HEK293 (cell line): ENCODE results near the gene OIP5.
"Not testable (repeated sequence)": the region's sequence is repeated elsewhere in the genome, so short reads cannot be mapped to it uniquely, and the experiment has no call there.

Experiments used
- CTCF ChIP-seq: fragments of 450-650 bp; formaldehyde crosslinking; IDR thresholded peaks from 2 replicates; pipeline ENCODE4 v1.5.1; 2016; ENCODE audit warnings: missing biosample characterization, missing genetic modification characterization
- KLF10 ChIP-seq: fragments of 450-650 bp; IDR thresholded peaks from 2 replicates; pipeline ENCODE4 v1.5.1; 2018; ENCODE audit warnings: missing biosample characterization, mild to moderate bottlenecking, missing genetic modification characterization
- KLF16 ChIP-seq: fragments of 450-650 bp; formaldehyde crosslinking; IDR thresholded peaks from 2 replicates; pipeline ENCODE4 v1.5.1; 2017; ENCODE audit warnings: missing biosample characterization, missing genetic modification characterization
- KLF9 ChIP-seq: fragments of 450-650 bp; formaldehyde crosslinking; IDR thresholded peaks from 2 replicates; pipeline ENCODE4 v1.5.1; 2016; ENCODE audit warnings: missing biosample characterization, missing genetic modification characterization, low read depth
- REST ChIP-seq: fragments of 450-650 bp; formaldehyde crosslinking; IDR thresholded peaks from 2 replicates; pipeline ENCODE4 v1.5.1; 2016; ENCODE audit warnings: missing biosample characterization, missing genetic modification characterization
- ZFP3 ChIP-seq: fragments of 450-650 bp; formaldehyde crosslinking; IDR thresholded peaks from 2 replicates; pipeline ENCODE4 v1.5.1; 2016; ENCODE audit warnings: low read depth, missing biosample characterization, missing genetic modification characterization
- ZNF26 ChIP-seq: fragments of 450-650 bp; formaldehyde crosslinking; IDR thresholded peaks from 2 replicates; pipeline ENCODE4 v1.5.1; 2016; ENCODE audit warnings: missing biosample characterization, missing genetic modification characterization
- ZNF324 ChIP-seq: fragments of 450-650 bp; formaldehyde crosslinking; IDR thresholded peaks from 2 replicates; pipeline ENCODE4 v1.5.1; 2016; ENCODE audit warnings: missing biosample characterization, missing genetic modification characterization
- ZNF335 ChIP-seq: fragments of 450-650 bp; formaldehyde crosslinking; conservative IDR thresholded peaks from 2 replicates; pipeline ENCODE4 v1.5.1; 2016; ENCODE audit warnings: missing biosample characterization, missing genetic modification characterization
- ZNF433 ChIP-seq: fragments of 450-650 bp; formaldehyde crosslinking; IDR thresholded peaks from 2 replicates; pipeline ENCODE4 v1.5.1; 2016; ENCODE audit warnings: missing biosample characterization, missing genetic modification characterization, low read depth
- ZNF629 ChIP-seq: fragments of 450-650 bp; formaldehyde crosslinking; IDR thresholded peaks from 2 replicates; pipeline ENCODE4 v1.5.1; 2017; ENCODE audit warnings: missing biosample characterization, missing genetic modification characterization
- ZSCAN30 ChIP-seq: fragments of 450-650 bp; IDR thresholded peaks from 2 replicates; pipeline ENCODE4 v1.5.1; 2018; ENCODE audit warnings: missing biosample characterization, mild to moderate bottlenecking, missing genetic modification characterization, moderate library complexity
- TF ChIP-seq, protein P1 (sequence below): fragments of 450-650 bp; formaldehyde crosslinking; IDR thresholded peaks from 2 replicates; pipeline ENCODE4 v1.5.1; 2016; ENCODE audit warnings: missing biosample characterization, missing genetic modification characterization
- TF ChIP-seq, protein P2 (sequence below): IDR thresholded peaks from 2 replicates; pipeline ENCODE4 v1.6.1; 2011; ENCODE audit warnings: mild to moderate bottlenecking, low read depth, low read length, borderline replicate concordance

DNA sequence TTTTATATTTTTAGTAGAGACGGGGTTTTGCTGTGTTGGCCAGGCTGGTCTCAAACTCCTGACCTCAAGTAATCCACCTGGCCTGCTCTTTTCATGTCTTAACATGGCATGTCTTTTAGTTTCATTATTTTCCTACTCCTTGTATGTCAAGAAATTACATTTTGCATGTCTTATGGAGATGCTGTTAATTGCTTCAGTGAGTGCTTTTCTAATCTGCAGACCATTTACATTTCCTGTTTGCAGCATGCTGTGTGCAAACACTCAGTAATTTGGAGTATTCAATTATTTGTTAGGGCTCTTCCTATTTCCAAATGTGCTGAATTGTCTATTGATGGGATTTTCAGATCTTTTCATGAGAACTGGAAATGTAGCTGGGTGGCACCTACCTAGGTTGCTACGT is 31.3 kb downstream of the OIP5 start:
- TF ChIP-seq REST (tag by site-specific recombination); ZFP3 (tag by site-specific recombination); ZNF324 (tag by site-specific recombination); CTCF (tag by site-specific recombination); ZSCAN30 (tag by site-specific recombination); KLF16 (tag by site-specific recombination); KLF10 (tag by site-specific recombination); ZNF26 (tag by site-specific recombination); ZNF433; KLF9 (tag by site-specific recombination); ZNF629 (tag by site-specific recombination); ZNF335 (tag by site-specific recombination): not testable (repeated sequence)
- TF ChIP-seq, protein P1, sequence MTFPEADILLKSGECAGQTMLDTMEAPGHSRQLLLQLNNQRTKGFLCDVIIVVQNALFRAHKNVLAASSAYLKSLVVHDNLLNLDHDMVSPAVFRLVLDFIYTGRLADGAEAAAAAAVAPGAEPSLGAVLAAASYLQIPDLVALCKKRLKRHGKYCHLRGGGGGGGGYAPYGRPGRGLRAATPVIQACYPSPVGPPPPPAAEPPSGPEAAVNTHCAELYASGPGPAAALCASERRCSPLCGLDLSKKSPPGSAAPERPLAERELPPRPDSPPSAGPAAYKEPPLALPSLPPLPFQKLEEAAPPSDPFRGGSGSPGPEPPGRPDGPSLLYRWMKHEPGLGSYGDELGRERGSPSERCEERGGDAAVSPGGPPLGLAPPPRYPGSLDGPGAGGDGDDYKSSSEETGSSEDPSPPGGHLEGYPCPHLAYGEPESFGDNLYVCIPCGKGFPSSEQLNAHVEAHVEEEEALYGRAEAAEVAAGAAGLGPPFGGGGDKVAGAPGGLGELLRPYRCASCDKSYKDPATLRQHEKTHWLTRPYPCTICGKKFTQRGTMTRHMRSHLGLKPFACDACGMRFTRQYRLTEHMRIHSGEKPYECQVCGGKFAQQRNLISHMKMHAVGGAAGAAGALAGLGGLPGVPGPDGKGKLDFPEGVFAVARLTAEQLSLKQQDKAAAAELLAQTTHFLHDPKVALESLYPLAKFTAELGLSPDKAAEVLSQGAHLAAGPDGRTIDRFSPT (tag by site-specific recombination): not testable (repeated sequence)
- TF ChIP-seq, protein P2, sequence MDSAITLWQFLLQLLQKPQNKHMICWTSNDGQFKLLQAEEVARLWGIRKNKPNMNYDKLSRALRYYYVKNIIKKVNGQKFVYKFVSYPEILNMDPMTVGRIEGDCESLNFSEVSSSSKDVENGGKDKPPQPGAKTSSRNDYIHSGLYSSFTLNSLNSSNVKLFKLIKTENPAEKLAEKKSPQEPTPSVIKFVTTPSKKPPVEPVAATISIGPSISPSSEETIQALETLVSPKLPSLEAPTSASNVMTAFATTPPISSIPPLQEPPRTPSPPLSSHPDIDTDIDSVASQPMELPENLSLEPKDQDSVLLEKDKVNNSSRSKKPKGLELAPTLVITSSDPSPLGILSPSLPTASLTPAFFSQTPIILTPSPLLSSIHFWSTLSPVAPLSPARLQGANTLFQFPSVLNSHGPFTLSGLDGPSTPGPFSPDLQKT: not testable (repeated sequence)
